AG04449 (cell line): ENCODE measurements around the gene MAP3K8.
A peak's percentile ranks its signal among the peaks of the same experiment; 100 is the strongest.

Experiments
- CTCF ChIA-PET: fragments of 350-600 bp; formaldehyde crosslinking; extraction: SDS; loops from one replicate; lab custom pipeline; 2021; ENCODE audit warnings: antibody characterized with exemption; lab: Yijun Ruan, JAX
- POLR2A ChIA-PET: fragments of 400-600, 350-600 bp; formaldehyde crosslinking; extraction: SDS; loops from one replicate; lab custom pipeline; 2020; ENCODE audit warnings: antibody characterized with exemption, inconsistent platforms; lab: Yijun Ruan, JAX
- DNase-seq: peaks from one replicate; pipeline ENCODE4 v3.0.0-alpha.2; 2010; ENCODE audit warnings: low read depth, low spot score
- H3K4me3 ChIP-seq: 2 replicates; pipeline ENCODE4 v1.5.1; 2011; ENCODE audit warnings: low read depth, mild to moderate bottlenecking, control low read depth, low read length
- TF ChIP-seq, protein P1 (sequence below): IDR thresholded peaks from one replicate; pipeline ENCODE4 v1.5.1; 2011; ENCODE audit warnings: mild to moderate bottlenecking, moderate library complexity, low read length, control low read depth, inconsistent platforms; ENCODE audit not compliant: insufficient read depth; ENCODE audit errors: missing control alignments

The MAP3K8 gene

DNA sequence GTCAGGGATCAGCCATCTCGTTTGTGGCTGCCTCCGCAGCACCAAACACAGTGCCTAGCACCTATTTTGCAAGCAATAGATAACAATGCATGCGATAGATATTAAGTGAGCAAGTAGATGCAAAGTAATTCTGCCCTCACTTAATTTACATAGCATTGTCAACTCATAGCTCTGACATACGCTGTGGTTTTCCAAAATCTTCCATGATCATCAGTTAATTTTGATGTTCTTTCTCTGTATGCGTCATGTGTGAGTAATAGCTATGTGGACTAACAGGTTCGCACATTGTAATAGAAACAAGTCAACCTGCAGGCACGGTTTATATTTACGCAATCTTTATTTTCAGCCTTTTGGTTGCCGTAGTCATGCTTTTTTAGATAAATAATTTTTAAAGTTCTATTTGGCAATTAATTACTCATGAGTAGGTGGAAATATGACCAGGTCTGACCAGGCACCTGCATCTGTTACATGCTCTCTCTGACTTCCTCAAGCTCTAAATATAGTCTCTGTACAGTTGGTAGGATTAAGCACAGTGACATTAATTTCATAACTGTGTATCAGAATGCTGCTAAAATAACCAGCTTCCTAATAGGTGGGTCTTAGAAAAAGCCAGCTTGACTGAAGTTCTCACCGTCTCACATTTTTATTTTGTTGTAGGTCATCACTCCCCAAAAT lies 13.3 kb downstream of the MAP3K8 start:
- ChIA-PET CTCF (interaction anchor here (0.9 kb wide), 1 partner anchor 65 kb away, joined by 3 read pairs; no protein-coding TSS in a partner anchor), POLR2A (interaction anchor here (0.9 kb wide), 2 partner anchors 8 to 9 kb away, joined by 3 read pairs; no protein-coding TSS in a partner anchor)

GRCh38 chr10:30448092-30448491 lies 14.1 kb downstream of the MAP3K8 start:
- TF ChIP-seq, protein P1, sequence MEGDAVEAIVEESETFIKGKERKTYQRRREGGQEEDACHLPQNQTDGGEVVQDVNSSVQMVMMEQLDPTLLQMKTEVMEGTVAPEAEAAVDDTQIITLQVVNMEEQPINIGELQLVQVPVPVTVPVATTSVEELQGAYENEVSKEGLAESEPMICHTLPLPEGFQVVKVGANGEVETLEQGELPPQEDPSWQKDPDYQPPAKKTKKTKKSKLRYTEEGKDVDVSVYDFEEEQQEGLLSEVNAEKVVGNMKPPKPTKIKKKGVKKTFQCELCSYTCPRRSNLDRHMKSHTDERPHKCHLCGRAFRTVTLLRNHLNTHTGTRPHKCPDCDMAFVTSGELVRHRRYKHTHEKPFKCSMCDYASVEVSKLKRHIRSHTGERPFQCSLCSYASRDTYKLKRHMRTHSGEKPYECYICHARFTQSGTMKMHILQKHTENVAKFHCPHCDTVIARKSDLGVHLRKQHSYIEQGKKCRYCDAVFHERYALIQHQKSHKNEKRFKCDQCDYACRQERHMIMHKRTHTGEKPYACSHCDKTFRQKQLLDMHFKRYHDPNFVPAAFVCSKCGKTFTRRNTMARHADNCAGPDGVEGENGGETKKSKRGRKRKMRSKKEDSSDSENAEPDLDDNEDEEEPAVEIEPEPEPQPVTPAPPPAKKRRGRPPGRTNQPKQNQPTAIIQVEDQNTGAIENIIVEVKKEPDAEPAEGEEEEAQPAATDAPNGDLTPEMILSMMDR, result no peak
- ChIA-PET CTCF (interaction anchor here (0.9 to 1.6 kb wide), 2 partner anchors 34 to 64 kb away, joined by 3 read pairs; no protein-coding TSS in a partner anchor), POLR2A (no interaction called here)
- no peak overlapping the region for H3K4me3 ChIP-seq
- no peak for DNase-seq

More for the DNA sequence above, 13.3 kb downstream of the MAP3K8 start:
- TF ChIP-seq, protein P1, result no peak
- DNase-seq, result no peak
- no peak overlapping the region for H3K4me3 ChIP-seq

DNA sequence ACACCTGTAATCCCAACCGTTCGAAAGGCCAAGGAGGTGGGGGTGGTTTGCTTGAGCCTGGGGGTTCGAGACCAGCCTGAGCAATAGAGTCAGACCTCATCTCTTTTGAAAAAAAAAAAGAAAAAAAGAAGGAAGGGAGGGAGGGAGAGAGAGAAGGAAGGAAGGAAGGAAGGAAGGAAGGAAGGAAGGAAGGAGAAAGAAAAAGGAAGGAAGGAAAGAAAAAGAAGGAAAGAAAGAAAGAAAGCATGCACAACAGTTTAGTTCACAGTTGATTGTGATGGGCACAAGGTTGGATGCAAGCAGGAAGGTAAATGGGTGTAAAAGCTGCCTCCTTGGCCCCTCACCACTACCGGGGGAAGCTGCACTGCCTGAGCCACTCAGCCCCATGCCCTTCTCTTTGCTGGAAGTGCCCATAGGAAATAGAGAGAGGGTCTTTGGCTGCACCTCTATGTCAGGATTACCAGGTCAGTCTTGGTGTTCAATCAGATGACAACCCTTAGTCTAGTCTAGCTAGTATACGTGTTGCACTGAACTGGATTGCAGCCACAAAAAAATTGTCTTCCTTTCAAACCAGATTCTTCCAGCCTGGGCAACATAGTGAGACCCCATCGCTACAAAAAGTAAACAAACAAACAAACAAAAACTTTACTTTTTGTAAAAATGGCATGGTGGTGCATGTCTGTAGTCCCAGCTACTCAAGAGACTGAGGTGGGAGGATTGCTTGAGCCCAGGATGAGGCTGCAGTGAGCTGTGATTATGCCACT lies 20.0 kb downstream of the MAP3K8 start:
- ChIA-PET CTCF (interaction anchor here (0.7 to 0.8 kb wide), 2 partner anchors 16 to 80 kb away, joined by 3 read pairs; no protein-coding TSS in a partner anchor), POLR2A (interaction anchor here (0.6 kb wide), 1 partner anchor 22 kb away, joined by 3 read pairs; no protein-coding TSS in a partner anchor)
- DNase-seq, result no peak
- TF ChIP-seq, protein P1, result no peak
- H3K4me3 ChIP-seq, result no peak overlapping the region

GRCh38 chr10:30454744-30455510 lies 20.9 kb downstream of the MAP3K8 start:
- TF ChIP-seq, protein P1, result no peak
- DNase-seq, result peak; percentile 97
- no peak overlapping the region for H3K4me3 ChIP-seq
- CTCF ChIA-PET, result interaction anchor here (0.7 to 1.2 kb wide), 5 partner anchors 9 to 79 kb away, joined by 3 to 6 read pairs (median 3); no protein-coding TSS in a partner anchor
- POLR2A ChIA-PET, result interaction anchor here (0.6 to 0.9 kb wide), 2 partner anchors 8 to 21 kb away, joined by 3 read pairs; no protein-coding TSS in a partner anchor

GRCh38 chr10:30455816-30456215 lies 21.8 kb downstream of the MAP3K8 start:
- ChIA-PET POLR2A (no interaction called here), CTCF (interaction anchor here (1.0 to 1.2 kb wide), 3 partner anchors 18 to 42 kb away, joined by 3 to 6 read pairs (median 3); no protein-coding TSS in a partner anchor)
- no peak for DNase-seq
- H3K4me3 ChIP-seq, result no peak overlapping the region
- TF ChIP-seq, protein P1, result no peak
